Non-pigmented ciliary epithelial cell (primary cell): Measurements from ENCODE around the gene ZC3H8.
"Not testable (repeated sequence)": the region's sequence is repeated elsewhere in the genome, so short reads cannot be mapped to it uniquely, and the experiment has no call there.

Source experiments
- DNase-seq: peaks from one replicate; pipeline ENCODE4 v3.0.0-alpha.2; 2010; ENCODE audit warnings: low read depth

ZC3H8 gene

DNA sequence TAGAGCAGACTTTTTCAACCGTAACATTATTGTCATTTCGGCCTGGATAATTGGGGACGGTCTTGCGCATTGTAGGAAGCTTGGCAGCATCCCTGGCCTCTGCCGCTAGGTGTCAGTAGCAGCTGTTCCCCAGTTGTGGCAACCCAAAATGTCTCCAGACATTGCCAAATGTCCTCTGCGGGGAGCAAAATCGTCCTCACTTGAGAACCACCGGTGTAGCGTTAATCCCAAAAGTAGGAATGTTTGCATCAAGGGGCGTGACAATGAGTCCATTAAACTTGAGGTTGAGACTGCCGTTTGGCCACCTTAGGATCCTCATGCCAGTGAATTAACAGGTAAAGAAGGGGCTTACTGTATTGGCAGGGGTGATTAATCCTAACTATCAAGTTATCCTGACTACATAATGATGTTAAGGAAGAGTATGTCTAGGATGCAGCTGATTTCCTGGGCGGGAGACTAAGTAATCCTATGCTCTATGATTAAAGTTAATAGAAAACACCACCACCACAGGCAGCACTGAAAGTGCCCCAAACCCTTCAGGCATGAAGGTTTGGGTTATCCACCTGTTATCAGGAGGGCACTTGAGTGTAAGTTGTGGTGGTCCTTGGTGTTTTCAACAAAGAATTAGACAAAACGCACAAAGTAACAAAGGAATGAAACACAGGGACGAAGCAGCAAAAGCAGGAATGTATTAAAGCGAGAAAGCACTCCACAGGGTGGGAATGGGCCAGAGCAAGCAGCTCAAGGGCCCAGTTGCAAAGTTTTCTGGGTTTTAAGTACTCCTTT lies 4.9 kb upstream of the ZC3H8 start:
- DNase-seq, result no peak

DNA sequence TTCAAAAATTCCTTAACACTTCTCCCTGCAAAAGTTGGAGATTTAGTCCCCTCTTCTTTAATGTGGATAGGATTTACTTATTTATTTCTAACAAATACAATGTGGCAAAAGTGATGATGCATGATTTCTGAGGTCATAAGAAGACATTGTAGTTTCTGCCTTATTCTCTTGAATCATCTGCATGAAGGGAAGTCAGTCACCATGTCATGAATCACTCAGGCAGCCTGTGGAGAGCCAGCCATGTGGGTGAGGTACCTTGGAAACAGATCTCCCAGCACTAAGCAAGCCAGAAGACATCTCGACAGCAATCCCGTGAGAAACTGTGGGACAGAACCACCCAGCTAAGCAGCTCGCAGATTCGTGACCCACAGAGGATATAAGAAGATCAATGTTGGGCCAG lies 2.7 kb upstream of the ZC3H8 start:
- no peak for DNase-seq

DNA sequence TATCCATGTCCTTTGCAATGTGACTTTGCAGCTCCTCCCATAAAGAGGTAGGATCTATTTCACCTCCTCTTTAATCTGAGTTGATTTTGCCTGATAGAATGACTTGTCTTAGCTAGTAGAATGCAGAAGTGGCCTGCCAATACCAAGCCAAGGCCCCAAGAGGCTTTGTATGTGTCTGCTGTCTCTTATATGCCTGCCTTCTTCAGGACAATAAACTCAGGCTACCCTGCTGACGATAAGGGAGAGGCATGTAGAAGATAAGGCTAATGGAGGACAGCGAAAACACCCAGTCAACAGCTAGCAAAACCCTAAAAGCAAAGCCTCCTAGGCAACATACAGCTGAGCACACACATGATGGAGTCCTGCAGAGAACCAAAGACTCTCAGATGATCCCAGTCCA lies 1.8 kb upstream of the ZC3H8 start:
- DNase-seq, result no peak

DNA sequence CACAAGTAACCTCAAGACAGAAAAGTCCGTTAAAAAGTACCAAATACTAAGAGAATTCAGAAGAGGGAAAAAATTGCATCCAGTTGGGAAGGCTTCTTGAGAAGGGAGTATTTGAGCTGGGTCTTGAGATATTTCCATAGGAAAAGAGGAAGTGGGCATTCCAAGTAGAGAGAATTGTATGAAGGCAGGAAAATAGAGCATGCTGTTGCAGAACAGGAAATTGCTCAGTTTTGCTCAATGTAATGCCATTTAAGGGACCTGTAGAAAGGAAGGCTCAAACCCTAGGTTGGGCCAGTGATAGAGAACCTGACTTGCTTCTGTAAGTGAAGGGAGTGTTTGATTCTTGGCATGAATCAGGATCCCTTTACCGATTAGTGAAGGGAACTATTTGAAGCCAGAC lies 1.0 kb upstream of the ZC3H8 start:
- no peak for DNase-seq

DNA sequence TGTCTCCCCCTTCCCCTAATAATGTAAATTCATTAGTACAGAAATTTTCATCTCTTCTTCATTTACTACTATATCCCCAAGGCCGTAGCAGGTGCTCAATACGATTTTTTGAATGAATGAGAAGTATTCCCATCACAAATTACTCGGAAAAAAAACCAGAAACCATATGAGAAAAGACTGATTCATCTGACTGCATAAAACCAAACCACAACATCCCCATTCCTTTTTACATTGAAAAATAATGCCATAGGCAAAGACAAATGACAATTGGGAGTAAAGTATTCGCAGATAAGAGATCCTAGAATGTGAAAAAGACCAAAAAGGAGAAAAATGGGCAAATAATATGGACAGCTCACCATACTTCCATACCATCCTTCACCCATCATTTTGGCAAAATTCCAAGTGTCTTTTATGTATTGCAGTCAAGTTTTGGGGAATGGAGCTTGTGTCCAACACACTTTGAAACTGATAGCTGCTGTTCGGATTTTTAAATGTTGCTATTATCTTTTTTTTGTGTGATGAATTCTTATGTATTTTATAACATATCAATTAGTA lies 1.5 kb downstream of the ZC3H8 start:
- DNase-seq, result no peak

DNA sequence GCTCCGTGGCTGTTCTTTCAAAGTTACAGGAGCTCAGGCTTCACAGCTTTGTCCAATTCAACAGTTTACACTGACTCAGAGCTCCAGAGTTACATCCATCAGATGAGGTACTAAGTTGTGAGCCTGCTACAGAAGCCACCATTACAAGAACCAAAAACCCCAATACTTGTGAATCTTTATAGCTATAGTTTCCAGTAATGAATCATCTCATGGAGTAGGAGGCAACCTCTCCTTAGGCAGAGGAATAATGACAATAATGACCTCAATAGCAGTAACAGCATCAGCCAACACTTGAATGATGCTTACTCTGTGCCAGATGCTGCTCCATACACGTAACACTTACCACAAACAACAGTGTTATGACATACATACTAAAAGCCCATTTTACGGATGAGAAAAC lies 3.6 kb downstream of the ZC3H8 start:
- DNase-seq, result no peak

DNA sequence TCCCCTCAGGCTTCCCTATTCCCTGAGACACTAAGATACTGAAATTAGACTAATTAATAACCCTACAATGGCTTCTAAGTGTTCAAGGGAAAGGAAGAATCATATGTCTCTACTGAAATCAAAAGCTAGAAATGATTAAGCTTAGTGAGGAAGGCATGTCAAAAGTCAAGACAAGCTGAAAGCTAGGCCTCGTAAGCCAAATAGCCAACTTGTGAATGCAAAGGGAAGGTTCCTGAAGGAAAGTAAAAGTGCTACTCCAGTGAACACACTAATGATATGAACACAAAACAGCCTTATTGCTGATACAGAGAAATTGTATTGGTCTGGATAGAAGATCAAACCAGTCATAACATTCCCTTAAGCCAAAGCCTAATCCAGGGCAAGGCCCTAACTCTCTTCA lies 10.0 kb downstream of the ZC3H8 start:
- no peak for DNase-seq

DNA sequence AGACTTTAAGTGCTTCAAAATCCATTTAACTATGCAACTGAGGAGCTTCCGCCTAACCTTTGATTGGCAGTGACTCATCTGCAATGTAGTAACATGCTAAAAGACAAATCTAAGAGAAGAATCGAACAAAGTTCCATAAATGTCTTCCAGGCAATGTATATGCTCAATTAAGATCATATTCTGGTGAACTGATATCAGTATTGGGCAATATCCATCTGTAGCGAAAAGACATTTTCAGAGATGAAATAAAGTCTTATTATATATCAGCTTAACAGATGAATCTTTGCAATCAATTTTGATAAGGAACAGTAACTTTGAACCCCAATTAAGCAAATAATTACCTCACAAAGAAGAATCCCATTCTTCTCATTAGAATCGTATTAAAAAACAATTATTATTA lies 11.6 kb downstream of the ZC3H8 start:
- no peak for DNase-seq

DNA sequence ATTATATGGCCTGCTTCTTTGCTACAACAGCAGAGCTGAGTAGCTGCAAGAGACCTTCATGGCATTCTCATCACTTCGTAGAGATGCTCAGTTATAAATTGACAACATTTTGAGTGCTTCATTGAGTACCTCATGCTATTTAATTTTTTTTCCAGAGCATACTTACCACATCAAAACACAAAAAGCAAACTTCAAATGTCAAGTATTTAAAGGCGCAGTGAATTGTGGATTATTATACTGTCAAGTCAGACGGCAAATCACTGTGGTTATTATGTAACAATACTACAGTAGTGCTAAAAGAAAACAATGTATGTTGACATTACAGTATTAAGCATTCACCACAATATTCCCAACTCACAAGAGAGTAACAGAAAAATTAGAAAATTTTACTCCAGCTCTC lies 12.5 kb downstream of the ZC3H8 start:
- no peak for DNase-seq

DNA sequence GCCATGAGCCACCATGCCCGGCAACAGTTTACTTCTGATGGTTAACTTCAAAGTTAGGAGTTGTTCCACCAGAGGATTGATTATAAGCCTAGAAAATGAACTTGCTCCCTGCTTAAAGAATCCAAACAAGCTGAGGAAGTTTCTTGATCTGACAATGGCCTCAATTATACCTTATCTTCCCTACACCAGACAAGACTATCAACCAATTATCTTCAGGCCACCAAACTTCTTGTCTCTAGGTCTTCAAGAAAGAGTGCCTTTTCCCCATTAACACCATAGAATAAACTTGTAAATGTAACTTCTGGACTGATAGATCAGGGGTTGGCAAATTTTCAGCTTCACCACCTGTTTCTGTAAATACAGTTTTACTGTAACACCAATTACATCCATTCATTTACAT lies 15.0 kb downstream of the ZC3H8 start:
- no peak for DNase-seq

DNA sequence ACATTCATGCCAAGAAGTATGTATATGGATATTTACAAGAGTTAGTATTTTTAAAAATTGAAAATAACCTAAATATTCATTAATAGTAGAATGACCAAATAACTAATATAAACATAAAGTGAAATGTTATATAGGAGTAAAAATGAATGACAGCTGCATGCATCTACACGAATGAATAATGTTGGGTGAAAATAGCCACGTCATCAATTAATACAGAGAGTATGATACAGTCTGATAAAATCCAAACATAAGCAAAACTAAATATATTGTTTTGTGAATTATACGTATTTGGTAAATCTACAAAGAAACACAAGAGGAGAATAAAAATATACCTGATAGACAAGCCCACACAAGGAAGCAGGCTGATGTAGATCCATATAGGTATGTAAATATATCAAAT lies 24.5 kb downstream of the ZC3H8 start:
- no peak for DNase-seq

DNA sequence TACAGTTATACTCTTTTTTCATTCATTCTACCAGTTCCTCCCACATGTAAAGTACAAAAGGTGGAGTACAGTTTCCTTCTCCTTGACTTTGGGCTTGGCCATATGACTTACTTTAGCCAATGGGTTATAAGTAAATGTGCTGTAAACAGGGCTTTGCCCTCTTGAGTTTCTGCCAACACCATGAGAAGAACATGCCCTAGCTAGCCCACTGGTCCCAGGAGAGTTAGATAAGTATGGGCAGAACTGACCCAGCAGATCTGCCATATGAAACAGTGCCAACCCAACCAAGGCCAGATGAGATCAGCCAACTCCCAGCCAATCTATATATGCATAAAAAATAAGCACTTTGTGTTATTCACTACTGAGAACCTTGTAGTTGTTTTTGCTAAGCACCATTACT lies 25.5 kb downstream of the ZC3H8 start:
- no peak for DNase-seq

DNA sequence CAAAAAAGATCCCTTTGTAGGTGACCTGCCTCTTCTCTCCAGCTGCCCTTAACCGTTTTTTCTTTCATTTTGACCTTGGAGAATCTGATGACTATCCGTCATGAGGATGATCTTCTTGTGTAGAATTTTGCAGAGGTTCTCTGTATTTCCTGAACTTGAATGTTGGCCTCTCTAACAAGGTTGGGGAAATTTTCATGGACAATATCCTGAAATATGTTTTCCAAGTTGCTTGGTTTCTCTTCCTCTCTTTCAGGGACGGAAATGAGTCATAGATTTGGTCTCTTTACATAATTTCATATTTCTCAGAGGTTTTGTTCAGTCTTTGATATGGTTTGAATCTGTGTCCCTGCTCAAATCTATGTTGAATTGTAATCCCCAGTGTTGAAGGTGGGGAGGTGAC lies 34.0 kb downstream of the ZC3H8 start:
- no peak for DNase-seq

DNA sequence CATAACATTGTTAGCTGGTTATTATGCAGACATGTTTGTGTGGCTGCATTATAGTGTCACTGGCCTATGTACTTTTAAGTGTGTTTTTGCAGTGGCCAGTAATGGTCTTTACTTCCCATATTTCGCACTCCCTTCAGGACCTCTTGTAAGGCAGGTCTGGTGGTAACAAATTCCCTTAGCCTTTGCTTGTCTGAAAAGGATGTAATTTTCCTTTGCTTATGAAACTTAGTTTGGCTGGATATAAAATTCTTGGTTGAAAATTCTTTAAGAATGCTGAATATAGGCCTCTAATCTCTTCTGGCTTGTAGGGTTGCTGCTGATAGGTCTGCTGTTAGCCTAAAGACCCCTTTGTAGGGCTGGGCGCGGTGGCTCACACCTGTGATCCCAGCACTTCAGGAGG lies 34.7 kb downstream of the ZC3H8 start:
- no peak for DNase-seq

DNA sequence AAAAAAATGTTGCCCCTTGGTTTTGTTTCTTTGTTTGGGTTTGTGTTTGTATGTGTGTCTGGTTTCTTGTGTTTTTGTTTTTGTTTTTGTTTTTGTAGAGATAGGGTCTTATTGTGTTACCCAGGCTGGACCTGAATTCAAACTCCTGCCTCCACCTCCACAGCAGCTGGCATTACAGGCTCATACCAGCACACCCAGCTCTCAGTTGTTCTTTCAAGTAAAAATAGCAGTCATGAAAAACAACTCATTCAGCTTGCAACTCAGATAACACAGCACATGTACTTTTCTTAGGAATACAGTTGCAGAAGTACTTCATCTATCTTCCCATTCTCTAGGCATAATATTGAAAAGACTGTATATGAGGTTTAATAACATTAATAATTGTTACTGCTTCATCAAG lies 37.0 kb downstream of the ZC3H8 start:
- DNase-seq, result no peak

DNA sequence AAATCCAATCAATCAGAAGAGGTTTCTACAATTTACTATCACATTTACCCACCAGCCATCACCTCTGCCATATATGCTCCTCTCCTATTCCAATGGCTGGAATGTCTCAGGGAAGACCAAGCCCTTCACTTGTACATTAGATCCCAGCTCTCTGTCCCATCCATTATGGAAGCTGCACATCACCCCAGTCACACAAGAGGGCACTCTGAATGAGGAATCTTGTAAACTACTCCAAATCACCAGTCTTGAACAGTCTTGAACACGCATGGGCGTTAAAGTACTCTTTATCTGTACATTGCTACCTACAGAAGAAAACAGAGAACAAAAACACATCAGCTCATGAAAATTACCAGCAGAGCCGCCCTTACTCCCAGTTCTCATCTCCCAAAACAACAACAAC lies 38.7 kb downstream of the ZC3H8 start:
- DNase-seq, result no peak

DNA sequence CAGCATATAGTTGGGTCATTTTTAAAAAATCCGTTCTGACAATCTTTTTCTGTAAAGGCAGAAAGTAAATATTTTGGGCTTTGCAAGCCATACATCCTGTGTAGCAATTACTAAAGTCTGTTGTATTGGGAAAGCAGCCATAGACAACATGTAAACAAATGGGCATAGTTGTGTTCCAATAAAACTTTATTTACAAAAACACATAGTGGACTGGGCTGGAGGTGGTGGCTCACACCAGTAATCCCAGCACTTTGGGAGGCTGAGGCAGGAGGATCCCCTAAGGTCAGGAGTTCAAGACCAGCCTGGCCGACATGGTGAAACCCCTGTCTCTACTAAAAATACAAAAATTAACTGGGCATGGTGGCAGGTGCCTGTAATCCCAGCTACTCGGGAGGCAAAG lies 46.9 kb downstream of the ZC3H8 start:
- not testable (repeated sequence) for DNase-seq

DNA sequence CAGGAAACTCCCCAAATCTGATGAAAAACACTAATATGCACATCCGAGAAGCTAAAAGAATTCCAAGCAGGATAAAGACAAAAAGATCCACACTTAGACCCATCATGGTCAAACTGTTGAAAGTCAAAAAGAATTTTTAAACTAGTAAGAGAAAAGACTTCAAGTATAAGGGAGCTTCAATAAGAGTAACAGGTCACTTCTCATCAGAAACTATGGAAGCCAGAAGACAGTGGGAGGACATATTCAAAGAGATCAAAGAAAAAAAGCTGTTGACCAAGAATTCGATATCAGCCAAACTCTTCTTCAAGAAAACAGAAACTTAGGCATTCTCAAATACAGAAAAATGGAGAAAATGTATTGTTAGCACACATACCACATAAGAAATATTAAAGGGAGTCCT lies 50.4 kb downstream of the ZC3H8 start:
- DNase-seq, result no peak

DNA sequence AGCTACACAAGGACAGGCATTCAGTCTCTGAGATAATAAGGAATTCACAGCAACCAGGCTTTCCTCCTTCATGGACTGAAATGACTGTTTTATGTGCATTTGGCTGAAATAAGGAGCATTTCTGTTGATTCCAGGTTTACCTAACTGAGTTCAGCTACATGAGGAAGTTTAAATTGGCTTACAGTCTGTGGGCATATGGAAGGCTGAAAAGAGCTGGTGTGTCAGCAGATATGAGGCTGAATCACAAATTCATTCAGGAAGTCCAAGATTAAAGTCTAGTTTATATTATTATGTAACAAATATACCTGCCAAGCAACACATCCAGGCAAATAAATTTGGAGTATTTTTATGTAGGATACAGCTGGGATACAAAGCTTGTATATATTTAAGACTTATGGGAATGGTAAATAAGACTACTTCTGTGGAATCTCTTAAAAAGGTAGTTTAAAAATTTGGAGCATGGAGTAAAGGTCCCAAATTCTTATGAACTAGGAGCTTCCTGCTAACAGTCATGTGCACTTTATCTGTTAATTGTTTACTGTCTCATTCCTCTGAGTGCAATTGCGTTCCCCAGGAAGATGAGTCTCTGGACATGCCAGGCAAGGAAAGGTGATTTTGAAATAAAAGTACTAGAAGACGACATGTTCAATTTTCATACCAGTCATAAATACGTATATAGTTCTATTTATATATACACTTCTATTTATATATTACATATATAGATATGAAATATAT lies 53.0 kb downstream of the ZC3H8 start:
- no peak for DNase-seq

DNA sequence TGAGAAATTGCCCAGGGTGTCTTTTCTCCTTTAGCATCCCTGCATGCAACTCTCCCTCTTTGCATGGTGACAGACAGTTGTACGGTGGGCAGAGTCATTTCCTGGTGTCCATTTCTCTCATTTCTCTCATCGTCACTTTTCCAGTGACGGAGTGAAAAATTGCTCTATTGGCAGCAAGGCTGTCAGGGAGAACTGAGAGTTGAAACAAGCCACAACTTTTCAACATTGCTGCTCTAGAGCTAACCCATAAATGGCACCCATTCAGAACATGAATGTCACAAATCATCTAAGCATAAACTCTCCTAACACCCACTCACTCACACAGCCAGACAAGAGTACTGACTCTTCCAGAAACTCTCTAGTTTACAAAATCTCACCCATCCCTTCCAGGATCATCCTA lies 55.7 kb downstream of the ZC3H8 start:
- DNase-seq, result no peak

DNA sequence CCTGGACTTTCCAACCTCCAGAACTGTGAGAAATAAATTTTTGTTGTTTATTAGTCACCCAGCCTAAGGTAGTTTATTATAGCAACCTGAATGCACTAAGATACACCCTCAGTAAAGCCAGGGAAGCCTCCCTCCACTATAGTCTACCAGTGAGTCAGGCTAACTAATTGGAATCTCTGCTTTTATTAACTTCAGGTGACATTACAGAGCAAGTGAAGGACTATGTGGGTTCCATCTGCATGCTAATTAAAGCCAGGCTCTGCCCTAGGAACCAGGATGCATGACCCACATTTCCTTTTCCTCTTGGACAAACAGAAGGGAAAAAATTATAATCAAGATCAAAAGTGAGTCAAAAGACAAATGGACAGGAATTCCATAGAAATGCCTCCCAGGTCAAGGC lies 56.1 kb downstream of the ZC3H8 start:
- no peak for DNase-seq

DNA sequence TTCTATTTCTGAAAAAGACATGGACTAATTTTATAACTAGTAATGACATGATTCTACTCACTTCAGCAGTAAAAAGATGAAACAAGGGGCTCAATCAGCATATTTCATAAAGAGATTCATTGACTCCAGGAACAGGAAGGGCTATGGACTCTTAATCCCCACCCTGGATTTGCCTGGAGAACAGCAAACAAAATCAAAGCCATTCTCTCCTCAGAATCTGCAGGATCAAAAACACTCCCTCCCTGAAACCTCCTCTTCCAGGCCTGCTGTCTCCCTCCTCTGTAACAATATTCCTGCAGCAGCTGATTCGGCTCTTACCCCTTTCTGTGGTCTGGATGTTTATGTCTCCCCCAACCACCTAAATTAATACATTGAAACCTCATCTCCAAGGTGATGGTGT lies 57.0 kb downstream of the ZC3H8 start:
- DNase-seq, result no peak

DNA sequence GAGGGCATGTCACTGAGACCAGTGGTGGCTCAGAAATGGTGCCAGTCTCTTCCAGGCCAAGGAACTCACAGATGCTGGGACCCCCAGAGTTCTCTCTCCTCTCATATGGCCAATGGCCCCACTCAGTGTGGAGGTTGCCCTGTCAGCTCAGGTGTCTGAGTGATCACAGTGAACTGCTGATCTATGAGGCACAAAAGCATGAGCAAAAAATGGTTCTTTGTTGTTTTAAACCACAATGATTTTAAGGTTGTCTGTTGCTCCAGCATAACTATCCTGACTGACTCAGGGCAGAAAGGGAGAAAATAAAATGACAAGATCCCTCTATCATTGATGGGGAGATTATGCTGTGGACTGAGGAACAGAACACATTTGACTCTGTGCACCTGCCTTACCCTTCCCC lies 58.9 kb downstream of the ZC3H8 start:
- no peak for DNase-seq
